HEK293 (cell line): ENCODE results near the gene SLC39A12.

Source experiments
- CTCF ChIA-PET: fragments of 350-600 bp; formaldehyde crosslinking; extraction: SDS; loops from one replicate; lab custom pipeline; 2021; ENCODE audit warnings: antibody characterized with exemption; lab: Yijun Ruan, JAX
- POLR2A ChIA-PET: fragments of 300-600 bp; formaldehyde crosslinking; extraction: SDS; loops from one replicate; lab custom pipeline; 2020; ENCODE audit warnings: antibody characterized with exemption, inconsistent platforms; lab: Yijun Ruan, JAX
- H3K27ac ChIP-seq: fragments of 200-500 bp; sonication (Bioruptor generic); 2 replicates; pipeline ENCODE4 v1.5.1; 2014; ENCODE audit warnings: low read depth, low read length, control low read depth, inconsistent platforms; ENCODE audit errors: extremely low read depth
- H3K36me3 ChIP-seq, 2 experiments: fragments of 200-500 bp in 1 of 2; sonication (Bioruptor generic) in 1 of 2; 1 replicate in 1 of 2; 2 replicates in 1 of 2; pipeline ENCODE4 v1.5.1; 2014 to 2017; ENCODE audit warnings: inconsistent platforms in 2 of 2, low read length in 2 of 2; ENCODE audit not compliant: control insufficient read depth in 2 of 2, insufficient read depth in 1 of 2
- H3K4me1 ChIP-seq: fragments of 200-500 bp; sonication (Bioruptor generic); 2 replicates; pipeline ENCODE4 v1.5.1; 2014; ENCODE audit warnings: mild to moderate bottlenecking, low read length, inconsistent platforms; ENCODE audit not compliant: control insufficient read depth, insufficient read depth
- H3K4me3 ChIP-seq: 2 replicates; pipeline ENCODE4 v1.5.1; 2011; ENCODE audit warnings: low read depth, mild to moderate bottlenecking, control low read depth, low read length, moderate library complexity
- H3K9me3 ChIP-seq: fragments of 200-500 bp; sonication (Bioruptor generic); 2 replicates; pipeline ENCODE4 v1.5.1; 2014; ENCODE audit warnings: low read depth, low read length, inconsistent platforms; ENCODE audit not compliant: control insufficient read depth, insufficient read depth
- HOXA7 ChIP-seq: sonication (generic); formaldehyde crosslinking; IDR thresholded peaks from 2 replicates; pipeline ENCODE4 v1.8.1; 2022; ENCODE audit warnings: missing genetic modification reagents, borderline replicate concordance
- SCRT2 ChIP-seq: fragments of 450-650 bp; formaldehyde crosslinking; IDR thresholded peaks from 2 replicates; pipeline ENCODE4 v1.5.1; 2016; ENCODE audit warnings: missing biosample characterization, missing genetic modification characterization
- ZNF175 ChIP-seq: fragments of 450-650 bp; formaldehyde crosslinking; IDR thresholded peaks from 2 replicates; pipeline ENCODE4 v1.5.1; 2016; ENCODE audit warnings: missing biosample characterization, missing genetic modification characterization
- TF ChIP-seq, protein P1 (sequence below): fragments of 450-650 bp; formaldehyde crosslinking; conservative IDR thresholded peaks from 2 replicates; pipeline ENCODE4 v1.5.1; 2016; ENCODE audit warnings: low read depth, missing biosample characterization, missing genetic modification characterization

The SLC39A12 gene

DNA sequence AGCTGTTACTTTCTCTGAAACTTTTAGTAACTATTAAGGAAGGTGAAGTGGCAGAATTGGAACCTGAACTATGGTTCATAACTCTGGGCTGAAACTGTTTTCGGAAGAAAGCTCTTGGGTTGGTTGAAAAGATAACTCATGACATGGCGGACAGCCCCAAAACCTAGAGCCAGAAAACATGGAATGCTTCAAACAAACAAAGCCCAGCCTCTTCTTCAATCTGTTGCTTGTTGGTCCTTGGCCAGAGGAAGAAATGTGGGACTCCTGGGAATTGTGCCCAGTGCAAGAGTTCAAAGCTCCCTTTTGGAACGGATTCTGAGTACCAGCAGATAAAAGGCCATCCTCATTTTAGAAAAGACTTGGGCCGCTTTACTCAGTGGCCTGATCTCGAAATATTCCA lies 135.6 kb downstream of the SLC39A12 start:
- no peaks in the 10 kb centered on the region for H3K36me3 ChIP-seq
- ChIA-PET POLR2A (no interaction called here), CTCF (no interaction called here)
- no peaks in the 10 kb centered on the region for H3K4me1 ChIP-seq
- no peak for TF ChIP-seq HOXA7 (CRISPR knock-in tag)
- no peak for TF ChIP-seq ZNF175 (tag by site-specific recombination)
- TF ChIP-seq, protein P1, sequence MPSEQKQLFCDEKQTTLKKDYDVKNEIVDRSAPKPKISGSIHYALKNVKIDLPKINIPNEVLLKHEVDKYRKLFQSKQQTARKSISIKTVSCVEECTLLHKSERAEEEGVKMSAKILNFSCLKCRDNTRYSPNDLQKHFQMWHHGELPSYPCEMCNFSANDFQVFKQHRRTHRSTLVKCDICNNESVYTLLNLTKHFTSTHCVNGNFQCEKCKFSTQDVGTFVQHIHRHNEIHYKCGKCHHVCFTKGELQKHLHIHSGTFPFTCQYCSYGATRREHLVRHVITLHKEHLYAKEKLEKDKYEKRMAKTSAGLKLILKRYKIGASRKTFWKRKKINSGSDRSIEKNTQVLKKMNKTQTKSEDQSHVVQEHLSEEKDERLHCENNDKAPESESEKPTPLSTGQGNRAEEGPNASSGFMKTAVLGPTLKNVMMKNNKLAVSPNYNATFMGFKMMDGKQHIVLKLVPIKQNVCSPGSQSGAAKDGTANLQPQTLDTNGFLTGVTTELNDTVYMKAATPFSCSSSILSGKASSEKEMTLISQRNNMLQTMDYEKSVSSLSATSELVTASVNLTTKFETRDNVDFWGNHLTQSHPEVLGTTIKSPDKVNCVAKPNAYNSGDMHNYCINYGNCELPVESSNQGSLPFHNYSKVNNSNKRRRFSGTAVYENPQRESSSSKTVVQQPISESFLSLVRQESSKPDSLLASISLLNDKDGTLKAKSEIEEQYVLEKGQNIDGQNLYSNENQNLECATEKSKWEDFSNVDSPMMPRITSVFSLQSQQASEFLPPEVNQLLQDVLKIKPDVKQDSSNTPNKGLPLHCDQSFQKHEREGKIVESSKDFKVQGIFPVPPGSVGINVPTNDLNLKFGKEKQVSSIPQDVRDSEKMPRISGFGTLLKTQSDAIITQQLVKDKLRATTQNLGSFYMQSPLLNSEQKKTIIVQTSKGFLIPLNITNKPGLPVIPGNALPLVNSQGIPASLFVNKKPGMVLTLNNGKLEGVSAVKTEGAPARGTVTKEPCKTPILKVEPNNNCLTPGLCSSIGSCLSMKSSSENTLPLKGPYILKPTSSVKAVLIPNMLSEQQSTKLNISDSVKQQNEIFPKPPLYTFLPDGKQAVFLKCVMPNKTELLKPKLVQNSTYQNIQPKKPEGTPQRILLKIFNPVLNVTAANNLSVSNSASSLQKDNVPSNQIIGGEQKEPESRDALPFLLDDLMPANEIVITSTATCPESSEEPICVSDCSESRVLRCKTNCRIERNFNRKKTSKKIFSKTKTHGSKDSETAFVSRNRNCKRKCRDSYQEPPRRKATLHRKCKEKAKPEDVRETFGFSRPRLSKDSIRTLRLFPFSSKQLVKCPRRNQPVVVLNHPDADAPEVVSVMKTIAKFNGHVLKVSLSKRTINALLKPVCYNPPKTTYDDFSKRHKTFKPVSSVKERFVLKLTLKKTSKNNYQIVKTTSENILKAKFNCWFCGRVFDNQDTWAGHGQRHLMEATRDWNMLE (tag by site-specific recombination): no peak
- no peak for TF ChIP-seq SCRT2 (tag by site-specific recombination)
- no peak overlapping the region for H3K27ac ChIP-seq
- no peaks in the 10 kb centered on the region for H3K9me3 ChIP-seq
- H3K4me3 ChIP-seq: no peak overlapping the region
